GM18867 (cell line): ENCODE measurements around the gene AKR1C2.
"Not testable (repeated sequence)": the region's sequence is repeated elsewhere in the genome, so short reads cannot be mapped to it uniquely, and the experiment has no call there.

Experiments used
- ATAC-seq: cut with Tn5 transposase; IDR thresholded peaks from one replicate; pipeline ENCODE4 v1.9.1; 2021; ENCODE audit warnings: mild to moderate bottlenecking, moderate library complexity; ENCODE audit not compliant: unreplicated experiment

The AKR1C2 gene

DNA sequence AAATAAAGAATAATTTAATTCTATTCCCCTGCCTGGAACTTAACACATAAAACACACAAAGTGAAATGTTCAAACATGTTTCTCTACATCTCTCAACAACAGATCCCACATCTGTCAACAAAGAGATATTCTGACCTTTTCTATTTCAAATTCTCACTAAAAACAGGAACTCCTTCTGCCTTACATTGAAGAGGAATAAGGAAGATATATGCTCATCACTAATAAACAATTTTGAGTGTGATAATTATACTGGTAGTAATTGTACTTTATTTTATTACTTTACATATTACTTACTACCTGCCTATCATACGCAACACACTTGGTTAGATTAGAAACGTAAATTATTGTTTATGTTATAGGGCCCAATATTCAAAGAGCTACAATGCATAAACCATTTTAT lies 13.4 kb downstream of the AKR1C2 start:
- ATAC-seq = no peak

DNA sequence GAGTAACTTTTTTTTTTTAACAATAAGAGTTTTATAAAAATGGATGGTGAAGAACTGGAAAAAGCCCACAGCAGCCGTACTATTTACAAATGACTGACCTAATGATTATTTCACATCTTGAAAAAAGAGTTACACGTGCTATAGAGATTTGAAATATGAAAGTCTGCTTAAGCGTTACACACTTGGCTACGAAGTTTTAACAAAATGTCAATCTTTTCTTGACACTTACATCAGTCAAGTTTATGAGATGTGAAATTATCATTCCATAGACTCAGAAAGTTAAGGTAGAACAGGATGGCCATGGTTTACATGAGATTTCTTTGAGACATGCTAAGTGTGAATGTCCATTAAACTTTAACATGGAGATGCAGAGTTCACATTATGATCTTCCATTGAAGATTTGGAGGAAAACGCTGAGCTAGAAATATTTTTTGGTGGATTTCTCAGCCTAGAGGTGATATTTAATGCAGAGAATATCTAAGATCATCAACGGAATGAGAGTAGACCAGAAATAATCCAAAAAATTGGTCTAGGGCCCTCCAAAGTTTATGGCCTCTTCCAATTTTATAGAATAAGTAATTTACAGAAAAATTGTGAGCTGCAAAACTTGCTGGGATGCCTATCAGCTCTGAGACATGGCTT lies 15.5 kb downstream of the AKR1C2 start:
- not testable (repeated sequence) for ATAC-seq

DNA sequence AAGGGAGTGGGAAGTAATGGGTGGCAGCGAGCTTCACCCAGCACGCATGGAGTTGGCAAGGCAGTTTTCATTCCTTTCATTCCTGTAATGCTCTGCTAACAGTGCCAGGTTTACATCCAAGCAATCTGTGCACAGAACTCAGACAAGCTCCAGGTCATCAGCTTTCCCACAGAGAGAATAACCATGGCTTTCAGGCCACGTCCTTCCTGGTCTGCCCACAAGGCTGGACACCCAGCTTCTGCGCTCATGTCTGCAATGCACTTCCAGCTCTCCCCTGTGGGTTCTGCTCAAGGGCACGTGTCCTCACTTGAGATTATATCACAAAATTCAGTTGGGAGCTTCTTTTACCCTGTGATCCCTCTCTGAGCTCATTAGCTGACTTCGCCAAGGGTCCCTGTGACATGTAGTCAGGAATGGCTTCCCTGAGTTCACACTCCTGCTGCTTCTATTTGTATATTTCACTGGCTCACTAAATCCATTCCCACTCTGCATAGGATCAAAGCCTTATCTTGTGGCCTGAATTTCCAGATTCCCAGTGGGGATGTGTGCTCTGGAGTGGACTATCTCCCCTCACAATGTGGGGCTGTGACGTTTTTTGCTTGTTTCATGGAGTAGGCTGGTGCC lies 18.6 kb downstream of the AKR1C2 start:
- no peak for ATAC-seq

DNA sequence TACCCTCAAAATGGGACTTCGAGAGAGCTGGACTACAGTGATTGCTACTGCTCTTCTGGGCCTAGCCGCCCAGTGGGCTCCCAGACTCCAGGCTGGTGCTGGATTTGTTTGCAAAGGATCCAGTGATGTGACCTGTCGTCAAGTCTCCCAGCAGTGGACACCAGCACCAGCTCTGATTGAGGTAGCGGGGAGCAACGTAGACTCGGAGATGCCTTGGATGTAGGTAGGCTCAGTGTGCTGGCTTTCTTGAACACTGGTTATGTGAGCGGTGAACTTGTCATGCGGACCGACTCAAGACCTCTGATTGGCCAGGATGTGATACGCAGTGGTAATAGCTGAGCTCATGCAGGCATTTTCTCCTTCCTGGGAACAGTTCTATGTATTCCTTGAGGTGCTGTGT lies 19.4 kb downstream of the AKR1C2 start:
- ATAC-seq = no peak

DNA sequence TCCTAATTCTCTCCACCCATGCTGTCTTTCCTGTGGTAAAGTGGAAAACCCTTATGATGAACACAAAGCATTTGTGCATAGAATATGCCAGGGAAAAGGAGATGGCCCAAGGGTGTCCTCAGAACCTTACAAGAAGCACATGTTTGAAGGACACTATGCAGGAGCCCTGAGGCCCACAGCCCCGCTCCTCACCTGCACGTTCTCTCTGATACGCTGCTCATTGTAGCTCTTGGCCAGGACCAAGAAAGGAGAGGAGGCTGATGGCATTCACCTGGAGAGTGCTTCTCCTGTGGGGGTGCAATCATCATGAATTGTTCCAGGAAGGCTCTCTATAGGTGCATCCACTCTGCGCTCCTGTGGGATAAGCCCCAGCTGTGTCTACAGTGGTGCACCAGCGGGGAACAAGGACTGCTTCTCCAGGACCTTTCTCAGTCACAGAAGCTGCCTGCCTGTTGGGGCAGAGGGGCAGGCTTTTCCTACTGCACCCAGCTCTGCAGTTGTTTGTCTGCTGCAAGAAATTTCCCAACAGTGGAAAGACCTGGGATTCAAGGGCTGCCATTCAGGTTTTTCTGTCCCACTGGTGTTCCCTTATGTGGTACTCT lies 19.9 kb downstream of the AKR1C2 start:
- ATAC-seq = no peak

DNA sequence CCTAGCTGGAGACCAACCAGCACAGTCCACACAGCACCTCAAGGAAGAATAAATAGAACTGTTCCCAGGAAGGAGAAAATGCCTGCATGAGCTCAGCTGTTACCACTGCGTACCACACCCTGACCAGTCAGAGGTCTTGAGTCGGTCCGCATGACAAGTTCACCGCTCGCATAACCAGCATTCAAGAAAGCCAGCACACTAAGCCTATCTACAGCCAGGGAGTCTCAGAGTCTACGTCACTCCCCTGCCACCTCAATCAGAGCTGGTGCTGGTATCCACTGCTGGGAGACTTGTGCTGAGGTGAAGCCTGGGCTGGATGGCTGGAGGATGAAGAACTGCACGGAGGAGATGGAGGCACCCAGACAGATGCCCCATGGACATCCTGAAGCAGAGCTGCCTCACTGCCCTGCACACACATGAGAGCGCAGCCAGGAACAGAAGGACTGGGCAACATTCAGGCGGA lies 20.9 kb downstream of the AKR1C2 start:
- no peak for ATAC-seq

DNA sequence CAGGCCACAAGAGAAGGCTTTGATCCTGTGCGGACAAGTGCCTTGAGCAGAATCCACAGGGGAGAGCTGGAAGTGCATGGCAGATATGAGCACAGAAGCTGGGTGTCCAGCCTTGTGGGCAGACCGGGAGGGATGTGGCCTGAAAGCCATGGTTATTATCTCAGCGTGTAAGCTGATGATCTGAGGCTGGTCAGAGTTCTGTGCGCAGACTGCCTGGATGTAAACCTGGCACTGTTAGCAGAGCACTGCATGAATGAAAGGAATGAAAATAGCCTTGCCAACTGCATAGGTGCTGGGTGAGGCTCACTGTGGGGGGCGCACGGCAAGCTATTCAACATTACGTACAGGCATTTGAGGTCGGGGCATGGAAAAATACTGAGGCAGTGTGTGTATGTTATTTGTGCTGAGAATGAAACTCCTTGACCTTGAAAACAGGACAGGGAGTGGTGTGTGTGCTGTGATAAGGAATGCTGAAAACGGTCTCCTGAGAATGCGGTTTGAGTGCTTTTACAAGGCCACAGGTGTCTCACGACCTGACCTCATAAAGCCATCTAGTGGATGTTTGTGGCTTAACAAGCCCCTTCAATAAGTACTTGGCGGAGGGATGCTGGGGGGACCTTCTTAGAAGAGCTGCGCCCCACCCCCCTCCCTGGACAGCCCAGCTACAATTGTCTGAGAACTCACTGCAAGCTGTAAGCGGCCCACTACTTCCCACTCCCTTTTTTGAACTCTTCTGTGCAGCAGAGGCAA lies 21.8 kb downstream of the AKR1C2 start:
- ATAC-seq = peak; percentile 64

DNA sequence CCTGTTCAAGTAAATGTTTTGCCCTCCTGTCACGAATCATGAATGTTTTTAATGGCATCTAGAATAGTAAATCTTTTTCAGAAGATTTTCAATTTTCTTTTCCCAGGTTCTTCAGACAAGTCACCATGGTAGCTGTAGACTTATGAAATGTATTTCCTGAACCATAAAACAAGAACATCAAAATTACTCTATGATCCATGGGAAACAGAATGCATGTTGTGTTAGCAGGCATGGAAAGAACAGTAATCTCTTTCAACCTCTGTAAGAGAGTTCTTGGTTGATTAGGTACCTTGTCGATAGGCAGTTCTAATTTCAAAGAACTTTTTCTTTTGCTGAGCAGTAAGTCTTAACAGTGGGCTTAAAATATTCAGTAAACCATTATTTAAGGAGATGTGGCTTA lies 22.9 kb downstream of the AKR1C2 start:
- ATAC-seq = no peak

DNA sequence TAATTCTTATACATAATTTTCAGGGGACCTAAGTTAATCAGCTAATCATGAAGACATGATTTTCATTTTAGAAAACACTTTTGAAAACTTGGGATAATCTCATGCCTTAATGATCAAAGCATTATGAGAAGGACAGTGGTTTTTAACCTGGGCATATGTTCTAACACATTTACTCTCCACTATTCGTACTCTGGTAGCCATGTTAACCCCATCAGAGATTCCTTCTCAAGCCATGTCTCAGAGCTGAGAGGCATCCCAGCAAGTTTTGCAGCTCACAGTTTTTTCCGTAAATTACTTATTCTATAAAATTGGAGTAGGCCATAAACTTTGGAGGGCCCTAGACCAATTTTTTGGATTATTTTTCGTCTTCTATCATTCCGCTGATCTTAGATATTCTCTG lies 24.8 kb downstream of the AKR1C2 start:
- ATAC-seq = no peak

DNA sequence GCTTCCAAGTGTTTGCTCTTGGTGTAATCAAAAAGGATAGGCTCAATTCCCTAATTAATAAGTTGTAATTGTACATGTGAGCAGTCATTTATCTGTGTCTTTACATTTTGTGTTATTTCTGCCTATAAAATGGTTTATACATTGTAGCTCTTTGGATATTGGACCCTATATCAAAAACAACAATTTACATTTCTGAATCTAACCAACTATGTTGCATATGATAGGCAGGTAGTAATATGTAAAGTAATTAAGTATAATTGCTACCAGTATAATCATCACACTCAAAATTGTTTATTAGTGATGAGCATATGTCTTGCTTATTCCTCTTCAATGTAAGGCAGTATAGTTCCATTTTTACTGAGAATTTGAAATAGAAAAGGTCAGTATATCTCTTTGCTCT lies 26.6 kb downstream of the AKR1C2 start:
- ATAC-seq = no peak

DNA sequence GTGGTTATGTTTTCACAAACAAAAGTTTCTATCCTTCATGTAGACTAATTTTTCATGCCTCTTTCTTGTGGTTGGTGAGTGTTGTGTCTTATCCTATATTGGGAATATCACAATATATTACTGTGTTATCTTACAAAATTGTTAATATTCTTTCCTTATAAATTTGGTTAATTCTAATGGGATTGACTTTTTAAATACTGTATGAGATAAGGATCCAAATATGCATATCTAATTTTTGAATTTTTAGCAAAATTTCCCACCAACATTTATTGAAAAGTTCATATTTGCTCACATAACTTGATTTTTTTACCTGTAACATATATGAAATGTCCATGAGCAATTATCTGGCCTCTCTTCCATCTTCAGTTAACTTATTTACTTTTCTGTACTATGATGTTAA lies 29.3 kb downstream of the AKR1C2 start:
- ATAC-seq = not testable (repeated sequence)

DNA sequence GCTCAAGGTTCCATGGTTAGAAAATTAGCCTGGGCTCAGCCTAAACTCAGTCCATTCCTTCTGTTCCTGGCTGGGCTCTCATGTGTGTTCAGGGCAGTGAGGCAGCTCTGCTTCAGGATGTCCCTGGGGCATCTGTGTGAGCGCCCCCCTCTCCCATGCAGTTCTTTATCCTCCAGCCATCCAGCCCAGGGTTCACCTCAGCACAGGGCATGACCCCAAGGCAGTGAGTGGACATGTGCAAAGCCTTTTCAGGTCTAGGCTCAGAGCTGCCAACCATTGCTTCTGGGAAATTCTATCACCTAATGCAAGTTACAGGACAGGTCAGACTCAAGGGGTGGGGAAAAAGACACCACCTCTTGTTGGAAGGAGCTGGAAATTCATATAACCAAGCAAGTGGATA lies 30.4 kb downstream of the AKR1C2 start:
- ATAC-seq = not testable (repeated sequence)

DNA sequence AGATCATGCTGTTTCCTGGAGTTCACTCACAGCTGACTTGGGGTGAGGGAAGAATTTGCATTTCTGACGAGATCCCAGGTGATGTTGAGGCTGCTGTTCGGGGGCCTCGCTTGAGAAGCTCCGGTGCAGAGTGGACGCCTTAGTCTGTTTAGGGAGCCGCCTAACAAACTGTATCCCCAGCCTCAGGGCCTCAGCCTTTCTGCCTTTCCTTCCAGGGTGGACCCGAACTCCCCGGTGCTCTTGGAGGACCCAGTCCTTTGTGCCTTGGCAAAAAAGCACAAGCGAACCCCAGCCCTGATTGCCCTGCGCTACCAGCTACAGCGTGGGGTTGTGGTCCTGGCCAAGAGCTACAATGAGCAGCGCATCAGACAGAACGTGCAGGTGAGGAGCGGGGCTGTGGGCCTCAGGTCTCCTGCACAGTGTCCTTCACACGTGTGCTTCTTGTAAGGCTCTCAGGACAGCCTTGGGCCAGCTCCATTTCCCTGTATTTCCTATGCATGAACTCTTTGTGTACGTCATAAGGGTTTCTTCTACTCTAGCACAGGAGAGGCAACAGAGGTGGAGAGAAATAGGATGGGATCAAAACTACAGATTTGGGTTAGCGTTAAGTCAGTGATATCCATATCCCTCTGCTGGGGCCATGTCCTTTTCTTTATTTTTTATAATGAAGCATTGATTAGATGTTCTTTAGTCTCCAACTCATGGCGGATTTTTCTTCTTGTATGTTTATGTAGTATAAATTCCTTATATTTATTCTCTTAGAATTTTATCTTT lies 31.1 kb downstream of the AKR1C2 start:
- not testable (repeated sequence) for ATAC-seq

DNA sequence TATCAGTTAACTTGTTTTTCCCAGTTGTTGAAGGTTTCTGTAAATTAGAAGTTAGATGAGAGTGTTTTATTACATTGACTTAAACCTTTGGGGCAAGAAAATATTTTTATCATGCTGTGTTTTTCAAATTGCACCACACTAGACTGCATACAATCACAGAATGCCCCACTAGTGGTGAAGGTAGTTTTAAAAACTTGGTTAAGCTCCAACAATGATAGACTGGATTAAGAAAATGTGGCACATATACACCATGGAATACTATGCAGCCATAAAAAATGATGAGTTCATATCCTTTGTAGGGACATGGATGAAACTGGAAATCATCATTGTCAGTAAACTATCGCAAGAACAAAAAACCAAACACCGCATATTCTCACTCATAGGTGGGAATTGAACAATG lies 33.3 kb downstream of the AKR1C2 start:
- ATAC-seq = not testable (repeated sequence)

DNA sequence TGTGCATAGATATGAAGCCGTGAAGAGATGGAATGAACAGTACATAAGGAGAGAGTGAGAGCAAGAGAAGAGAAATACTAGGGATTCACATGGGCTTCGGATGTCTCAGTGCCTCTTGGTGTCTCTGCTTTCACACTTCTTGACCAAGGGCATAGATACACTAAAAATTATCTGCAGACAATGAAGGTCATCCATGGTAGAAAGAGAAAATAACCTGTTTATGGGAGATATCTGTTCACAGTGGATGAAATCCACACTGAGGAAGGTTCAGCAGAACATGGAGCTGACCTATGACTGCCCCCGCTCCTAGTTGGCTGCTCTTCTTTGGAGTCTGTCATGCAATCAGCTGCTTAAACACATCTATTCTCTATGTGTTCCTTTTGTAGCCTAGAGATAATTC lies 34.4 kb downstream of the AKR1C2 start:
- not testable (repeated sequence) for ATAC-seq

DNA sequence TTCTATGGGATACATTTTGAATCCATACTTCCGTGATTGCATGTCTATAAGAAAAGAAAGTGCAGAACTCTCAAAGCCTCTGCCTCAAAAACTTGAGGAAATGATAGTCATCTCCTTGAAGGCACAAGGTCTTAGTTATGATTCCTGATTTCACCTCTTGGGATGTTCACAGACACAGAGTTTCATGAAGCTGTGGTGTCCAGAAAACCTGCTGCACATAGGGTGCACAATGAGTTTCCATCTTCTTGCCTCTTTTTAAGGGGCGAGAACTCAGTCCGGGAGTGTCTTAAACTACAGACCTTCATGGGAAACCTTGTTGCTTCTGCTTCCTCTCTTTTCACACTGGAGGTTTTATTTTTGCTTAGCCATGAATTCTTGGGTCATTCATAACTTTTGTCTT lies 36.5 kb downstream of the AKR1C2 start:
- not testable (repeated sequence) for ATAC-seq

DNA sequence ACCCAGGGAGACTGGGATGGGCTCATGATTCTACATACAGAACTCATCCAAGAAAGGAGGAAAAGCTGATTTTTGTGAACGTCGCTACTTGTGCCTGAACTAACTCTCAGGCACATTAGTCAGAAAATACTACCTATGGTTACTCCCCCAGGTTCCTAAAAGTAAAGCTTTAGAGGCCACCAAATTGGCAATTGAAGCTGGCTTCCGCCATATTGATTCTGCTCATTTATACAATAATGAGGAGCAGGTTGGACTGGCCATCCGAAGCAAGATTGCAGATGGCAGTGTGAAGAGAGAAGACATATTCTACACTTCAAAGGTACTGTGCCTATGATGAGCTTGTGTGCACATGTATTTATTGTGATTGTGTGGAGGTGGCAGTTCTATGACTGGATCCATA lies 37.9 kb downstream of the AKR1C2 start:
- not testable (repeated sequence) for ATAC-seq

DNA sequence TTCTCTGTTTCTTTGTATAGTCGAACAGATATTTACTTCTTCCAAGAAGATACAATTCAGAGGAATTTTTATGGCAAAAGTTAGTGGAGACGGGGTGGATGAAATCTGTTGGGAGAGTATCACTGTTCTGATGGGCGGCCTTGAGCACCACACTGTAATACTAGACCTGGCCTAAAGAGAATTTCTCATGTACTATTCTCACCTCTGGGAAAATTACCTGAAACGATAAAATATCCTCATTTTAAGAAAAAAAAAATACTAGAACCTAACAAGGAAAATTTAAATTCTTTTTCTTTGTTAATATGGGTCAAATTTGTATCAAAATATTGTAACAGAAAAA lies 39.9 kb downstream of the AKR1C2 start:
- ATAC-seq = not testable (repeated sequence)

DNA sequence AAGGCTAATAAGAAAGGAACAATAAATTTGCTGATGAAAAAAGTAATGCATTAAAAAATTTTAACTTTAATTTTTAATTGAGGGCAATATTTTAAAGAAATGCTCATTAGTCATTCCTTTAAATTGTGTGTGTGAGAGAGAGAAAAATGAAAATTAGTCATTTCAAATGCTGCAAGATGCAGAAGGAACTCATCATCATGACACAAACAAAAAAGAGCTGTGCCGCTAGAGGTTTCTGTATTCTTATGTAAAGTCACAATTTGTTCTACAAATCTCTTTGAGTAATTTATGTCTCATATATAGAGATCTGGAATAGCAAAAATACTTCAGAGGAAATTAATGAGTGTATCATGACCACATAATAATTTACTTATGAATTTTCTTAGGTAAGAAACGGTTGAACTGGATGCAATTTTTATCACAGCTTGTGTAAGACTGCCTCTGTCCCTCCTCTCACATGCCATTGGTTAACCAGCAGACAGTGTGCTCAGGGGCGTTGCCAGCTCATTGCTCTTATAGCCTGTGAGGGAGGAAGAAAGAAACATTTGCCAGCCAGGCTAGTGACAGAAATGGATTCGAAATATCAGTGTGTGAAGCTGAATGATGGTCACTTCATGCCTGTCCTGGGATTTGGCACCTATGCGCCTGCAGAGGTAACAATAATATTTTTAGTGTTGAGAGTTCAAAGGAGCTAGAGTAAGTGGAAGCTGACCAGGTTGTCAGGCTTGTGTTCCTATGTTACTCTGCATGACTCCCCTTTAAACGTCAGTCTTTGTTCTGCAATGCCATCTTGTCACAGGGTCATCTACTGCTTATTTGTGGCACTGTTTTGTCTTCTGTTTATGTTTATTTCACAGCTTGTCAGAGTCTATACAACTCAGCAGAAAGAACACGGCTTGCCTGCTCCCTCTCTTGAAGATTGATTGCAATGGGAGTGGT lies 40.5 kb downstream of the AKR1C2 start, which contains the start of gene AKR1C1:
Gene AKR1C1, plus strand, starts transcription at position 540 of the 939 bp plus-strand sequence. Its CDS starts 30 bp downstream, at position 570.
- not testable (repeated sequence) for ATAC-seq

DNA sequence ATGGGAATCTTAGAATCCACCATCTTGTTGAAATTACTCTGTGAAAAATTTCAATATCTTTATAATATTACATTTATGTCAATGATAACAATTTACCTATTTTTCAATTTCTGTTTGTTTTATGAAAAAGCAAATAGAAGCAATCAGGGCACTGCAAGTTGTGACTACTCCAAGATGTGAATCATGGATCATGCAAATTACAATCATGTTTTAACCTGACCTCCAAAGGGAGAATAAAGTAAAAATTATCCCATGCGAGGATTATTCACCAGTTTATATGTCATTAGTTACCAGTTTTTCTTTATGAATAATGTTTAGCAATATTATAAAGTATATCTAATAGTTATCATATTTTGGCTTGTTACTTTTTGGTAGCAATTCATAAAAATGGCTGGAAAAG lies 41.3 kb downstream of the AKR1C2 start:
- not testable (repeated sequence) for ATAC-seq
